GM23248 (cell line): ENCODE data around the gene ACSL4.
"Not testable (repeated sequence)": the region's sequence is repeated elsewhere in the genome, so short reads cannot be mapped to it uniquely, and the experiment has no call there.

Experiments used
- EZH2 ChIP-seq: fragments of 200-600 bp; sonication (generic); IDR thresholded peaks from 2 replicates; pipeline ENCODE4 v1.6.1; 2018; ENCODE audit warnings: antibody characterized with exemption, mild to moderate bottlenecking; ENCODE audit not compliant: insufficient read depth, poor library complexity, severe bottlenecking
- EZH2phosphoT487 ChIP-seq: fragments of 200-600 bp; sonication (generic); IDR thresholded peaks from 2 replicates; pipeline ENCODE4 v1.6.1; 2018; ENCODE audit warnings: antibody characterized with exemption, moderate library complexity, mild to moderate bottlenecking, low read depth; ENCODE audit not compliant: insufficient read depth

DNA sequence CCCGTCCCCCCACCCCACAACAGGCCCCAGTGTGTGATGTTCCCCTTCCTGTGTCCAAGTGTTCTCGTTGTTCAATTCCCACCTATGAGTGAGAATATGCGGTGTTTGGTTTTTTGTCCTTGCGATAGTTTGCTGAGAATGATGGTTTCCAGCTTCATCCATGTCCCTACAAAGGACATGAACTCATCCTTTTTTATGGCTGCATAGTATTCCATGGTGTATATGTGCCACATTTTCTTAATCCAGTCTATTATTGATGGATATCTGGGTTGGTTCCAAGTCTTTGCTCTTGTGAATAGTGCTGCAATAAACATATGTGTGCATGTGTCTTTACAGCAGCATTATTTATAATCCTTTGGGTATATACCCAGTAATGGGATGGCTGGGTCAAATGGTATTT lies 75.7 kb downstream of the ACSL4 start:
- TF ChIP-seq EZH2phosphoT487, EZH2: not testable (repeated sequence)
